Measurements from ENCODE around the gene ARHGAP26.

ARHGAP26 gene

GRCh38 chr5:142756576-142756975, 13.6 kb upstream of the ARHGAP26 start:
- H3K4me1 ChIP-seq, result peaks cover 0 to 32% (median 26%) of the 10 kb centered on the region in 4 donors
- H3K4me3 ChIP-seq, result no peak overlapping the region
- DNase-seq, result no peak
- H3K27ac ChIP-seq, result no peak overlapping the region
- TF ChIP-seq CTCF (IDR thresholded peaks at IDR 0.05), result no peak
- H3K27me3 ChIP-seq, result no peaks in the 10 kb centered on the region
- H3K36me3 ChIP-seq, result no peaks in the 10 kb centered on the region
- intact Hi-C loops (cut with DNase I; ENCODE audit: low total_unique reads), result no loop called here
- H3K9me3 ChIP-seq, result no peaks in the 10 kb centered on the region

- intact Hi-C loops (cut with DNase I; ENCODE audit: low total_unique reads), result no loop called here
- H3K9me3 ChIP-seq, result no peaks in the 10 kb centered on the region
Measured at GRCh38 chr5:142757564-142757963, 12.6 kb upstream of the ARHGAP26 start.

GRCh38 chr5:142758062-142758795, 11.9 kb upstream of the ARHGAP26 start:
- no peaks in the 10 kb centered on the region for H3K27me3 ChIP-seq
- H3K9me3 ChIP-seq, result no peaks in the 10 kb centered on the region
- no peak for TF ChIP-seq CTCF (IDR thresholded peaks at IDR 0.05)
- H3K4me1 ChIP-seq, result peaks cover 0 to 15% (median 11%) of the 10 kb centered on the region in 4 donors
- H3K27ac ChIP-seq, result no peak overlapping the region
- no peak for DNase-seq
- H3K4me3 ChIP-seq, result no peak overlapping the region
- no peaks in the 10 kb centered on the region for H3K36me3 ChIP-seq
- intact Hi-C loops (cut with DNase I; ENCODE audit: low total_unique reads), result no loop called here

More at GRCh38 chr5:142757564-142757963, 12.6 kb upstream of the ARHGAP26 start:
- no peak for TF ChIP-seq CTCF (IDR thresholded peaks at IDR 0.05)
- H3K4me1 ChIP-seq, result peaks cover 0 to 22% (median 18%) of the 10 kb centered on the region in 4 donors
- H3K27ac ChIP-seq, result no peak overlapping the region
- no peak for DNase-seq
- H3K27me3 ChIP-seq, result no peaks in the 10 kb centered on the region
- no peak overlapping the region for H3K4me3 ChIP-seq
- H3K36me3 ChIP-seq, result no peaks in the 10 kb centered on the region

- no peaks in the 10 kb centered on the region for H3K9me3 ChIP-seq
- H3K27ac ChIP-seq, result no peak overlapping the region
- H3K4me3 ChIP-seq, result no peak overlapping the region
- intact Hi-C loops (cut with DNase I; ENCODE audit: low total_unique reads), result no loop called here
- no peak for DNase-seq
- H3K36me3 ChIP-seq, result no peaks in the 10 kb centered on the region
- no peak for TF ChIP-seq CTCF (IDR thresholded peaks at IDR 0.05)
- peaks cover 0 to 10% (median 6%) of the 10 kb centered on the region in 4 donors for H3K4me1 ChIP-seq
- H3K27me3 ChIP-seq, result no peaks in the 10 kb centered on the region
Measured at GRCh38 chr5:142758796-142759145, 11.4 kb upstream of the ARHGAP26 start.

- no peak for DNase-seq
- Histone ChIP-seq H3K27ac (no peak overlapping the region), H3K4me3 (no peak overlapping the region), H3K4me1 (no peaks in the 10 kb centered on the region), H3K9me3 (no peaks in the 10 kb centered on the region), H3K36me3 (no peaks in the 10 kb centered on the region), H3K27me3 (no peaks in the 10 kb centered on the region)
- intact Hi-C loops (cut with DNase I; ENCODE audit: low total_unique reads), result no loop called here
- no peak for TF ChIP-seq CTCF (IDR thresholded peaks at IDR 0.05)
Measured at GRCh38 chr5:142763701-142764100, 6.5 kb upstream of the ARHGAP26 start.
